SKM-1 (cell line): Measurements from ENCODE around the gene SLC24A5.

Experiments
- DNase-seq: peaks from one replicate; lab custom pipeline; 2025; ENCODE audit not compliant: unreplicated experiment; lab: John Stamatoyannopoulos, UW

SLC24A5 gene

GRCh38 chr15:48120745-48121144, at the start of gene SLC24A5:
TSS of gene SLC24A5 (plus strand) at chr15:48120990. CDS start at chr15:48121045, 55 bp downstream.
- DNase-seq, result no peak

- no peak for DNase-seq
Observed at GRCh38 chr15:48072941-48073340, 47.8 kb upstream of the SLC24A5 start.

- DNase-seq, result no peak
Observed at GRCh38 chr15:48073881-48074280, 46.9 kb upstream of the SLC24A5 start.

- DNase-seq, result no peak
Observed at GRCh38 chr15:48076454-48076853, 44.3 kb upstream of the SLC24A5 start.

GRCh38 chr15:48077616-48078184, 43.1 kb upstream of the SLC24A5 start:
- no peak for DNase-seq

GRCh38 chr15:48084759-48085590, 35.8 kb upstream of the SLC24A5 start:
- DNase-seq, result peak; percentile 1

- no peak for DNase-seq
Observed at GRCh38 chr15:48085591-48085930, 35.2 kb upstream of the SLC24A5 start.

GRCh38 chr15:48086133-48086532, 34.7 kb upstream of the SLC24A5 start:
- no peak for DNase-seq

- DNase-seq, result no peak
Observed at GRCh38 chr15:48086576-48086975, 34.2 kb upstream of the SLC24A5 start.

- no peak for DNase-seq
Observed at GRCh38 chr15:48087844-48088243, 32.9 kb upstream of the SLC24A5 start.

GRCh38 chr15:48089702-48090101, 31.1 kb upstream of the SLC24A5 start:
- DNase-seq, result no peak

- DNase-seq, result no peak
Observed at GRCh38 chr15:48090115-48090514, 30.7 kb upstream of the SLC24A5 start.

GRCh38 chr15:48090666-48091065, 30.1 kb upstream of the SLC24A5 start:
- no peak for DNase-seq

- DNase-seq, result no peak
Observed at GRCh38 chr15:48091522-48091921, 29.3 kb upstream of the SLC24A5 start.

- no peak for DNase-seq
Observed at GRCh38 chr15:48096355-48096786, 24.4 kb upstream of the SLC24A5 start.

- no peak for DNase-seq
Observed at GRCh38 chr15:48096813-48097212, 24.0 kb upstream of the SLC24A5 start.

GRCh38 chr15:48097264-48097663, 23.5 kb upstream of the SLC24A5 start:
- DNase-seq, result no peak

- no peak for DNase-seq
Observed at GRCh38 chr15:48101376-48101961, 19.3 kb upstream of the SLC24A5 start.

- DNase-seq, result no peak
Observed at GRCh38 chr15:48102167-48102566, 18.6 kb upstream of the SLC24A5 start.

- no peak for DNase-seq
Observed at GRCh38 chr15:48103647-48104046, 17.1 kb upstream of the SLC24A5 start.

- DNase-seq, result no peak
Observed at GRCh38 chr15:48105936-48106335, 14.9 kb upstream of the SLC24A5 start.

GRCh38 chr15:48109212-48109611, 11.6 kb upstream of the SLC24A5 start:
- no peak for DNase-seq
